ENCODE measurements around the gene DENND6A.

DNA sequence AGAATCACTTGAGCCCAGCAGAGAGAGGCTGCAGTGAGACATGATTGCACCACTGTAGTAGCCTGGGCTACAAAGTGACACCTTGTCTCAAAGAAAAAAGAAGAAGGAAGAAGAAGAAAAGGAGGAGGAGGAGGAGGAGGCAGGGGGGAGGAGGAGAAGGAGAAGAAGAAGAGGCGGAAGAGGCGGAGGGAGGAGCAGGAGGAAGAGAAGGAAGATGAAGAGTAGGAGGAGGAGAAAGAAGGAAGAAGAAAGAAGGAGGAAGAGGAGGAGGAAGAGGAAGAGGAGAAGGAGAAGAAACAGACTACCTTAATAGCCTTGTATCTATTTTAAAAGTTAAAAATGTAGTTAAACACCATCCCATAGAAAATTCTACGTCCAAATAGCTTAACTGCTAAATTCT lies 76.6 kb downstream of the DENND6A start:
- TF ChIP-seq, protein P1, sequence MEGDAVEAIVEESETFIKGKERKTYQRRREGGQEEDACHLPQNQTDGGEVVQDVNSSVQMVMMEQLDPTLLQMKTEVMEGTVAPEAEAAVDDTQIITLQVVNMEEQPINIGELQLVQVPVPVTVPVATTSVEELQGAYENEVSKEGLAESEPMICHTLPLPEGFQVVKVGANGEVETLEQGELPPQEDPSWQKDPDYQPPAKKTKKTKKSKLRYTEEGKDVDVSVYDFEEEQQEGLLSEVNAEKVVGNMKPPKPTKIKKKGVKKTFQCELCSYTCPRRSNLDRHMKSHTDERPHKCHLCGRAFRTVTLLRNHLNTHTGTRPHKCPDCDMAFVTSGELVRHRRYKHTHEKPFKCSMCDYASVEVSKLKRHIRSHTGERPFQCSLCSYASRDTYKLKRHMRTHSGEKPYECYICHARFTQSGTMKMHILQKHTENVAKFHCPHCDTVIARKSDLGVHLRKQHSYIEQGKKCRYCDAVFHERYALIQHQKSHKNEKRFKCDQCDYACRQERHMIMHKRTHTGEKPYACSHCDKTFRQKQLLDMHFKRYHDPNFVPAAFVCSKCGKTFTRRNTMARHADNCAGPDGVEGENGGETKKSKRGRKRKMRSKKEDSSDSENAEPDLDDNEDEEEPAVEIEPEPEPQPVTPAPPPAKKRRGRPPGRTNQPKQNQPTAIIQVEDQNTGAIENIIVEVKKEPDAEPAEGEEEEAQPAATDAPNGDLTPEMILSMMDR (IDR thresholded peaks at IDR 0.05) = no peak
- no peak for TF ChIP-seq POLR2A (IDR thresholded peaks at IDR 0.05)
